ENCODE results near the gene CEACAM18.
A peak's percentile ranks its signal among the peaks of the same experiment; 100 is the strongest.
"Not testable (repeated sequence)": the region's sequence is repeated elsewhere in the genome, so short reads cannot be mapped to it uniquely, and the experiment has no call there.

CEACAM18 gene

GRCh38 chr19:51461723-51462161, 16.6 kb upstream of the CEACAM18 start:
- DNase-seq: peak in 11 of 51 donors; percentile 10 to 36 (median 21)

DNA sequence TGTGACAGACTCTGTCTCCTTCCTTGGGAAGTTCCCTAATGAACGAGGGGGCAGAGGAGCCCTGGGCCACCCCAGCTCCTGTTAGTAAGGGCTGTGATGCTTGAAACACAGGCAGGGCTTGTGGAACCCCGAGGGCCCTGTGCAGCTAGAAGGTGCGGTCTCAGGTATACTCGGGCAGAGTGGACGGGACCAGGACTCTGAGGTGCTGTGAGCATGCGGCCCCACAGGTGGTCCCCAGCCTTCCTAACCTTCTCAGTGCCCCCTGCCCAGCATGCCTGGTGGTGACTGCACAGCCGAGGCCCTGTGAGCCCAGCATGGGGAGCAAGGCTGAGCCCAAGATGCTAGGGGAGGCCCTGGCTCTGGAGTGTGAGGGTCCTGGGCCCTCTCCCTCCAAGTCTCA, 16.1 kb upstream of the CEACAM18 start:
- no peak for DNase-seq

DNA sequence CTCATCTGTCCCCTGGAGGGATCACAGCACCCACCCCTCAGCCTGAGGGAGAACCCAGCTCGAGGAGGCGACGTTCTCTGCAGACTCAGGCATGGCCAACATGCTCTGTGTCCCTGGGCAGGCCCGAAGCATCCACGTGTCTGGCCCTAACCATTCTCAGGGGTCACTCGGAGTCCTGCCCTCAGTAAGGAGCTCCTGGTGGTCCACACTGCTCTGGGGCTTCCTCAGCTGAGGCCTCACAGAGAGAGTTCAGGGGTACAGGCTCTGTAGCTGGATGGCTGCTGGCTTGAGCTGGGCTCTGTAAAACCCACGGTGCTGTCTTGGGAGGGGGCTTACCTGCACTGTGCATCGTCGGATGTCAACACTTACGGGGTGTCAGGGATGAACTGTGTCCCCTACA, 15.7 kb upstream of the CEACAM18 start:
- no peak for DNase-seq

- not testable (repeated sequence) for DNase-seq
Measured at GRCh38 chr19:51463976-51464581, 14.3 kb upstream of the CEACAM18 start.

GRCh38 chr19:51466723-51467122, 11.6 kb upstream of the CEACAM18 start:
- DNase-seq: no peak

DNA sequence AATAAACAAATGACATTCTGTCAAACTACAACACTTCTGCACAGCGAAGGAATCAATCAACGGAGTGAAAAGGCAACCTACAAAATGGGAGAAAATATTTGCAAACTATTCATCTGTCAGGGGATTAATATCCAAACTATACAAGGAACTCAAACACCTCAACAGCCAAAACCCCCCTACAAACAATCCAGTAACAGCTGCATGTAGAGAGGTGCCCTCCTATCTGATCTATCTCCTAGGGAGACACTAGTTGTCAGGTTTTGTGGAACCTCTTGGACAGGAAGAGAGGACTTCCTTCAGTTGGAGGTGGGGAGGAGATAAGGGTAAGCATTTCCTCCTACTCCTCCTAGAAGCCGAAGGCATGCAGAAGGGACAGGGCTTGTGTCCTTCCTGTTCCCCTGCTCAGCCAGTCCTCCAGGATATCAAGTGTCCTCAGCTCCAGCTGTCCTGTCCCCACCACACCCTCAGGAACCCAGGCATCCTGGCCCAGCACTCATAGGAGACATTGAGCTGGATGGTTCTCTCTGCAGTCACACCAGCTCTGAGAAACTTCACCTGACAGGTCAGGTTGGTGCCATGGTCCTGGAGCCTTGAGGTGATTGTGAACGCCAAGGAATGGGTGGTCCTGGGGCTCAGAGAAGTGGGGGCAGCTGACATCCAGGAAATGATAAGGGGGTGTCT, 10.3 kb upstream of the CEACAM18 start:
- DNase-seq: no peak

- no peak for DNase-seq
Measured at GRCh38 chr19:51468545-51468920, 9.8 kb upstream of the CEACAM18 start.

GRCh38 chr19:51469162-51469561, 9.2 kb upstream of the CEACAM18 start:
- DNase-seq: no peak

DNA sequence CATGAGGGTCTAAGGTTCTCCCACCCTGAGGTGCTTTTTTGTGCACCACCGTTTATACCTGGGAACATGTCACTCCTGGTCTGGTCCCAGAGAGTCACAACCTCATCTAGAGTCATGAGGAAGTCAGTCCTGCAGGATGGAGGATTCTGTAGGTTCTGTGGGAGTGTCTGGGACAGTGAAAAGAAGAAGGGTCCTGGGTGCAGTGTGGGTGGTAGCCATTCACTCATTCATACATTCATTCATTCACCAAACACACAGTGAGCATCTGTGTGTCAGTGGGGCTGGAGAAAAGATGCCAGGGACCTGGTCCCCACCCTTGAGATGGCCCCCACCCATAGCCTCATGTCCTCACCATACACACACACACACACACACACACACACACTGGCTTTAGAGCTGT, 8.7 kb upstream of the CEACAM18 start:
- no peak for DNase-seq

DNA sequence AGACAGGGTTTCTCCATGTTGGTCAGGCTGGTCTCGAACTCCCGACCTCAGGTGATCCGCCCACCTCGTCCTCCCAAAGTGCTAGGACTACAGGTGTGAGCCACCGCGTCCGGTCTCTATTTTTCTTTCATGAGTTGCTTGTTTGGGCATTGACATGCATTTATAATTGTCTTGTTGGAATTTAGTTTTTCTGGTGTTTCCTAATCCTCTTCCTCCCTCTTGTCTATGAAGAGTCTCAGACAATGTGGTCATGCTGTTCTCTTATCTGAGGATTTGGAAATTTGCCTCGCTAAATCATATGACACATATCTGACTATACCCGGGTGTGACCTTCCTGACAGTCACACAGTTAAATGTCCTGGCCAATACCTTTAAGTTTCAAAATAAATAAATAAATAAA, 7.4 kb upstream of the CEACAM18 start:
- DNase-seq: no peak

DNA sequence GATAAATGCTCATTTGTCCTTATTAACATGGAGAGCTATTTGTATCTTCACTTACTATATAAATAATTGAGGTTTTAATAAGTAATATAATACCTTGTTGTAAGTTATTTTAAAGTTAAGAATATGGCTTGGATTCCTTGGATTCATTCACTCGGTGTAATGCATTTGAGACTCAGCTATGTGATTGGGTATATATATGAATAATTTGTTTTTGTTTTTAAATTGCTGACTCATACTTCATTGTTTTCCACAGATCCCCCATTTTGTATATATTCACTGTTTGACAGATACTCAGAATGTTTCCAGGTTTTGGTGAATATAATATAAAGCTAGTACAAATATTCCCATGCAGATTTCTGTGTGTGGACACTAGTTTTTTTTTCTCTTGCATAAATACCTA, 6.8 kb upstream of the CEACAM18 start:
- no peak for DNase-seq

DNA sequence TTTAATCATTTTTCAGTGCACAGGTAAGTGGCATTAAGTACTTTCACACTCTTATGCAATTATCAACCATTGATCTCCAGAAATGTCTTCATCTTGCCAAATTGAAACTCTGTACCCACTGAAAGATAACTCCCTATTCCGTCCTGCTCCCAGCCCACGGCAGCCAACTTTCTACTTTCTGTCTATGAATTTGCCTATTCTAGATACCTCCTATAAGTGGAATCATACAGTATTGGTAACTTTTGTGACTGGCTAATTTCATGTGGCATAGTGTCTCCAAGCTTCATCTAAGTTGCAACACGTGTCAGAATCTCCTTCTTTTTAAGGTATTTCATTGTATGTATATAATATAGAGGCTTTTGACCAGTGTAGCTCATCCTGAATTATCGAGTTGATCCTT, 5.7 kb upstream of the CEACAM18 start:
- no peak for DNase-seq

- DNase-seq: peak in 40 of 51 donors; percentile 3 to 88 (median 38)
Measured at GRCh38 chr19:51473009-51473707, 5.2 kb upstream of the CEACAM18 start.

DNA sequence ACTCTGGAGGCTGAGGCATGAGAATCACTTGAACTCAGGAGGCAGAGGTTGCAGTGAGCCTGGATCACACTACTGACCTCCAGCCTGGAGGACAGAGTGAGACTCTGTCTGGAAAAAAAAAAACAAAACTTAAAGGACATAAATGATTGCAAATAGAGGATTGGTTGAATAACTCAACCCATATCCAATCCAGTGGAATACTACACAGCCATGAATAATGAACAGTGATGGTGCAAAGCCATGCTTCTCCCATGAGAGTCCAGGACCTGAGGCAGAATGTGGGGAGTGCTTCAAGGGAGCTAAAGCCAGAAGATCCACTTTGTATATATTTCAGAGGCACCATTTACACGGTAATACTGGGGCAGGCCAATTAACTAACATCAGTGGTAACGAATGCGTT, 2.2 kb upstream of the CEACAM18 start:
- DNase-seq: no peak

GRCh38 chr19:51477344-51477743, 995 bp upstream of the CEACAM18 start:
- no peak for DNase-seq

GRCh38 chr19:51479531-51480331, 1.4 kb downstream of the CEACAM18 start:
- no peak for DNase-seq

DNA sequence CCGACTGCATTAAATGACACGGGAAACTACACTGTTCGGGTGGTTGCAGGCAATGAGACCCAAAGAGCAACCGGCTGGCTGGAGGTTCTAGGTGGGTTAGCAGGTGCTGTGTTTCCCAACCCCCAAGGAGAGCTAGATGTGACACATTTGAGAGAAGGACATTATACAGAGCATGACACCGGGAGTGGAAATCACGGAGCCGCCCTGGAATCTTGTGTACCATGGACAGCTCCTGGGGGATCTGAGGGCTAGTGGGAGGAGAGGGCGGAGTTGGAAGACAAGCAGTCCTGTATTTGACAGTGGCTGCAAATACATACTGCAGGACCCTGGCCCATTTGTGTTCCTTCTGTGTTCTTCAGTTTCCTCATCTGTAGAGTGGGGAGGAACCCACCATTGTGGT, 2.3 kb downstream of the CEACAM18 start:
- DNase-seq: no peak

- no peak for DNase-seq
Measured at GRCh38 chr19:51485960-51486660, 7.8 kb downstream of the CEACAM18 start.

DNA sequence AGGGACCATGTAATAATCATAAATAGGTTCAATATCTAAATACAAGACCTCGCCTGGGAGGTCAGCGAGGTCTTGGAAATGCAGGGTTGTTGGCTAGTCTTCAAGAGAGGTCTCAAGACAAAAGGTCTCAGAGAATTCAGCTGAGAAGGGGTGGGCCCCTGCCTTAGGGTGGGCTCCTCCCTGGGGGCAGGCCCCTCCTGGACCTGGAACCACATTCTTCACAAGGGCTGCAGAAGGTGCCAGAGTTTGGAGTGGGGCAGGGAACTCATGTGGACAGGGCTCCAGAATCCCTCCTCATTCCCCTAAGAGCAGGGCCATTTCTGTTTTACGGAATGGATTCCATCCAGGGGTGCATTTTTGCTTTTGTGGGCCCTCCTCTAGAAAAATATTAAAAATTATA, 10.2 kb downstream of the CEACAM18 start:
- no peak for DNase-seq

DNA sequence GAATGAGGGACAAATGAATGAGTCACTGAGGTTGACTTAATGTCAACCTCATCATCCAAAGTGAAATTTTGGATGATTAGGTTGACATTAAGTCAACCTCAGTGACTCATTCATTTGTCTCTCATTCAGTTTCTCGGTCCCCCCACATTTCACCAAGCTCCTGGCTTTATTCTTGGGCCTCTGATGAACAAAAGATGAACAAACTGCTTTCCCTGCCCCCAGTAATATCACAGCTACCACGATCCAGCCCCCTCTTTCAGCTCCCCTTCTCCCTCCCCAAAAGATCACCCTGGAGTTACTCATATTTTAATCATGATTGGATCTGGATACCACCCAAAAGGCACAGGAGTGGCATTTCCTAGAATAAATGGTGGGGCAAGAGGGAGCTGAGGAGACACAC, 10.8 kb downstream of the CEACAM18 start:
- DNase-seq: no peak

GRCh38 chr19:51490676-51491075, 12.3 kb downstream of the CEACAM18 start:
- DNase-seq: no peak

All from hypothalamus (tissue), 51 donors.